IPS-11a (cell line): ENCODE data around the gene FNDC4.

Source experiments
- H3K4me3 ChIP-seq: one replicate; pipeline ENCODE4 v1.5.1; 2013; ENCODE audit warnings: low read depth, low read length, control low read depth

FNDC4 gene

DNA sequence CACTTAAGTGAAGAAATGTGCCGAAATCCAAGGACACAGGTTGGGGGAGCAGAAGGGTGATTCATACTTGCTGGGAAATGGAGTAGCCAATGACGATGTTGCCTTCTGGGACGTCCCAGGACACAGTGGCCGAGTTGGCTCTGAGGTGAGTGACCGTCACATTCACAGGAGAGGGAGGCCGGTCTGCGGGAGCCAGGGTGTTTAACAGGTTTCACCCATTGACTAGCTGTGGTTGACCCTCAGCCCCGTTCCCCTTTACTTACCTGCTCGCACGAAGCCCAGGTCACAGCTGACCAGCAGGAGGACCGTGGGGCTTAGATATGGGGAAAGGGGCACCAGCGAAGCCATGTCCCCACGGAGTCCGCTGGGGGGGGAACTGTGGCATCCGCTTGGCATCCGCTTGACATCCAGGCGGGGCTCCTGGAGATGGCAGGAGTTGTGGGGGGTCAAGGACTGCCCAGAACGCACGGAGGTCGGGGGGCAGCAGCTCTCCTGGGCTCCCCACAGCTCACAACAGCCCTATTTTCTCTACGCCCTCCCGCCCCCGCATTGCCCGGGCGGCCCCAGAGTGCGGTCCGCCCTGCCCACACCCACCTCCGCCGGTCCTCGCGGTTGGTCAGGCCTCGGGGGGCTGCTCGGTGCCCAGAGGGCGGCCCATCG lies 586 bp downstream of the FNDC4 start:
- peak overlapping the region; percentile 69 for H3K4me3 ChIP-seq

GRCh38 chr2:27493948-27494283 lies 1.1 kb downstream of the FNDC4 start:
- no peak overlapping the region for H3K4me3 ChIP-seq

GRCh38 chr2:27492557-27492956 lies 2.4 kb downstream of the FNDC4 start:
- H3K4me3 ChIP-seq, result no peak overlapping the region

GRCh38 chr2:27489498-27490397 lies 5.3 kb downstream of the FNDC4 start, which contains the start of gene IFT172:
Gene IFT172 (minus strand): TSS chr2:27489743. CDS start chr2:27489653, 90 bp downstream.
- peak within 1 kb of the TSS; percentile 68 for H3K4me3 ChIP-seq

- peak overlapping the region; percentile 68 for H3K4me3 ChIP-seq
Observed at GRCh38 chr2:27489118-27489497, 5.9 kb downstream of the FNDC4 start.

DNA sequence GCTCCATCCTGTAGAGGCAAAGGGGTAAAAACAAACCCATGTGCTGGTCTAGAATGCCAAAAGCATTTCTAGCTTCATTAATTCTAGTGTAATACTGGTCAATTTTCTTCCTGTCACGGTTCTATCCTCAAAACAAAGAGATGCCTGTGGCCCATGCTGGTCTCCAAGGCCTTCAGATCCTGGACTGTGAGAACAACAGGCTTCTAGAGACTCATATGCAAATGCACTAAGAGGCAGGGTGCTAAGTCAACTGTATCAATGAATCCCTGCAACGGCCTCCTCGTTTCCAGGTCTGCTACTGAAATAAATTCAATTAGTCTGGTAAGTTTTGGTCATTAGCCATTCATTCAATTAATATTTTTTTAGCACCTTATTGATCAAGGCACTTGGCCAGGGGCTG lies 9.5 kb downstream of the FNDC4 start:
- no peak overlapping the region for H3K4me3 ChIP-seq

DNA sequence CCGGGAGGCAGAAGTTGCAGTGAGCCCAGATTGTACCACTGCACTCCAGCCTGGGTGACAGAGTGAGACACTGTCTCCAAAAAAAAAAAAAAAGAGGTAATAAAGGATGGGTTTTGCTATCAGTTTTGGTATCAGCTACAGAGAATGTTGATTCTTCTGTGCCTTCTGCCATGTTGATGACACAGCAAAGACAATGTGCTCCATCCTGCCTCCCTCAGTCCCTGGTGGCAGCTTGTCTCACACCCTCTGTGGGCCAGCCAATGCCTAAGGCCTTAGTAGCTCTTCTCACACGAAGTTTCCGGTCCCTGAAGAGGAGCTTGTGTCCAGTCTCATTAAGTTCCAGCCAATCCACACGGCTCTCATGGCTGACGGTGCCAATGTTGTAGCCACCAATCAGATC lies 23.0 kb downstream of the FNDC4 start:
- no peak overlapping the region for H3K4me3 ChIP-seq

DNA sequence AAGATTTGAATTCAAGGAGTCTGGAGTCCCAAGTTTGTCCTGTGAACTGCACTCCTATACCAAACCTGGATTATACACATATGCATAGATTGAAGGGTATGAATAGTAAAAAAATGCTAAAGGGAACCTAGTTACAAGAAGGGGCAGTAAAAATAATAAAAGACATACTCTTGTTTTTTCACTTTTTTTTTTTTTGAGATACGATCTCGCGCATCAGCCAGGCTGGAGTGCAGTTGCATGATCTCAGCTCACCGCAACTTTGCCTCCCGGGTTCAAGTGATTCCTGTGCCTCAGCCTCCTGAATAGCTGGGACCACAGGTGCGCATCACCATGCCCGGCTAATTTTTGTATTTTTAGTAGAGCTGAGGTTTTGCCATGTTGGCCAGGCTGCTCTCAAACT lies 30.6 kb downstream of the FNDC4 start:
- no peak overlapping the region for H3K4me3 ChIP-seq

- no peak overlapping the region for H3K4me3 ChIP-seq
Observed at GRCh38 chr2:27461118-27461517, 33.9 kb downstream of the FNDC4 start.

GRCh38 chr2:27453968-27454367 lies 41.0 kb downstream of the FNDC4 start:
- no peak overlapping the region for H3K4me3 ChIP-seq

DNA sequence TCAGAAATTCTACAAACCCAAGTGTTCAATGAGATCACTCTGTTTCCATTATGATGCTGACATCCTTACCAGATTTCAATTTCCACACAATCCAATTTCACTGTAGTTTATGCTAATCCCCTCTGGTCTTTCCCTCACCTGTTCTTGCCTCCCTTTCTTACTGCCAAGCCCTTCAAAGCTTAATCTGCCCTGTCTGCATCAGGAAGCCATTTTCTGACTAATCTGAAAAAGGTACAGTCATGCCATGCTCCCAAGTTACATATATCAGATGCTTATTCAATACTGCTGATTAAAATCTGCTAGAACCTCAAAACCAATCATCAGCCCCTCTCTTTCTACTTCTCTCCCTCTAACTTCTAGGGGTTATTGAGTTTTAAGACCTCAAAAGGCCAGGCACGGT lies 43.9 kb downstream of the FNDC4 start:
- no peak overlapping the region for H3K4me3 ChIP-seq

GRCh38 chr2:27448381-27448780 lies 46.6 kb downstream of the FNDC4 start:
- H3K4me3 ChIP-seq, result no peak overlapping the region

DNA sequence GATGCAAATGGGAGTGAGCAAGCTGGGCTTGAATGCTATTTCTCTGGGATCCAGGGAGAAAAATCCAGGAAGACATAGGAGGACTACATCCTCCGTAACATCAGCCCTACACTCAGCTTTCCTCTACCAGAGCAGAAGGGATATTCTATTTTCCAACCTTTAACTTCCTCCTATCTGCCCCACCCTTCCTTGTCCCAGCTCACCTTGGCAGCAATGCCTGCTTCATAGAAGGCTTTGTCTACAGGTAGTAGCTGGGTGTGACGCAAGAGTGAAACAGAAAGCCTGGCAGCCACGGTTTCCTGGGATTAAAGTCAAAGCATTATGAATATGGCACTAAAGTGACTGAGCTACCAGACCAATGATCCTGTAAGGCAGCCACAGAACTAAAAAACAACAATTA lies 48.9 kb downstream of the FNDC4 start:
- H3K4me3 ChIP-seq, result no peak overlapping the region

DNA sequence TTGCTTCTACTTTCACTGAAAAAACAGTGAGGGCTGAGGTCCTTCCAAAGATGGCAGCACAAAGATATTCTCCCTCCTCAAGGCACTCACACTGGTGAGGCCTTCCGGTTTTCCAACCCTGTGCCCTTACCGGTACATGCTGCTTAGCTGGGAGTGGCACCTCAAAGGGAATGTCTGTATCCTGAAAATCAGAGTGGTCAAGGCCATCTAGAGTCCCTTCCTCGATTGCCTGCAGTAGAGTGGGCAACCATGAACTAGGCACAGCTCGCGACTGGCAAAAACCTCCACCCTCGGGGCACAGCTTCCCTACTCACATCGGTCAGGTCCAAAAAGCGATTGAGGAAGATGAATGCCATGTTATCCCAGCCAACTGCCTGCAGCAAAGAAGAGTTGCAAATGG lies 49.4 kb downstream of the FNDC4 start:
- H3K4me3 ChIP-seq, result no peak overlapping the region

GRCh38 chr2:27445155-27445554 lies 49.8 kb downstream of the FNDC4 start:
- H3K4me3 ChIP-seq, result no peak overlapping the region

DNA sequence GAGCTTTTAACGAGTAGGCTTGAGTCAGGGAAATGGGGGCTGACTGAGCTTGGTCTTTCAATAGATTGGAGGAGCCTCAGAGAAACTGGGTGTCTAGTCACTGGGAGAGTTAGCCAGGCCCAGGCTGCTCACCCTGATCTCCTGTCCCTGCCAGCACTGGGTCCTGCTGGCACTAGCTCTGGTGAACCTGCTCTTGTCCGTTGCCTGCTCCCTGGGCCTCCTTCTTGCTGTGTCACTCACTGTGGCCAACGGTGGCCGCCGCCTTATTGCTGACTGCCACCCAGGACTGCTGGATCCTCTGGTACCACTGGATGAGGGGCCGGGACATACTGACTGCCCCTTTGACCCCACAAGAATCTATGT lies 52.1 kb downstream of the FNDC4 start:
- H3K4me3 ChIP-seq, result peak overlapping the region; percentile 48

DNA sequence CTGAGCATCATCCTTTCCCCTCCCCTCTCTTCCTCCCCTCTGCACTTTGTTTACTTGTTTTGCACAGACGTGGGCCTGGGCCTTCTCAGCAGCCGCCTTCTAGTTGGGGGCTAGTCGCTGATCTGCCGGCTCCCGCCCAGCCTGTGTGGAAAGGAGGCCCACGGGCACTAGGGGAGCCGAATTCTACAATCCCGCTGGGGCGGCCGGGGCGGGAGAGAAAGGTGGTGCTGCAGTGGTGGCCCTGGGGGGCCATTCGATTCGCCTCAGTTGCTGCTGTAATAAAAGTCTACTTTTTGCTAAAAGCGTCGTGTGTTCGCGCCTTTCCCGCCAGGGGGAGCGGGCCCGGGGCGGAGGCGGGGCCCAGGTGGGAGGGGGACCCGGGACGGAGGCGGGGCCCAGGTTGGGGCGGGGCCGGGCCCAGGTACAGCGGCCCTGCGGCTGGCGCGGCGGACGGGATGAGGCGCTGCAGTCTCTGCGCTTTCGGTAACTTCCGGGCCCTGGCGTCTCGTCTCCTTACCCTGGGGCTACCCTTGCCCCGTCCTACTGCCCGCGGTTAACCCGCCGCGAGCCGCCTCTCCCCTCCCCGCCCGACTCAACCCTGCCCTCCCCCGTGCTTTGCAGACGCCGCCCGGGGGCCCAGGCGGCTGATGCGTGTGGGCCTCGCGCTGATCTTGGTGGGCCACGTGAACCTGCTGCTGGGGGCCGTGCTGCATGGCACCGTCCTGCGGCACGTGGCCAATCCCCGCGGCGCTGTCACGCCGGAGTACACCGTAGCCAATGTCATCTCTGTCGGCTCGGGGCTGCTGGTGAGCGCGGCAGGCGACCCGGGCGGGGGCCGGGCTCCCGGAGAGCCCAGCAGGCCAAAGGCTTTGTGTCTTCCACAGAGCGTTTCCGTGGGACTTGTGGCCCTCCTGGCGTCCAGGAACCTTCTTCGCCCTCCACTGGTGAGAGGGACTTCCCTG lies 52.8 kb downstream of the FNDC4 start, which contains the start of gene KRTCAP3:
Gene KRTCAP3 (plus strand): TSS at position 424 of the 962 bp plus-strand sequence. CDS start 32 bp downstream, at position 456.
- H3K4me3 ChIP-seq, result peak within 1 kb of the TSS; percentile 48
